Stomach (tissue), 9 donors: ENCODE data around the gene GATA2. TPM values are rescaled to one million over a fixed set of nuclear protein-coding genes. Genes with fewer than 3 reads are reported as not detected.

Experiments
- DNase-seq, 2 donors: peaks; one replicate each; pipeline versions ENCODE4 v3.0.0 to v3.0.0-alpha.2; 2013 to 2019
- H3K27ac ChIP-seq, 5 donors: fragments of 200-600 bp in 4 of 5; sonication (generic) in 4 of 5; one replicate each; pipeline ENCODE4 v1.5.1; 2013 to 2019; ENCODE audit warnings: mild to moderate bottlenecking in 1 of 5, moderate library complexity in 1 of 5
- H3K27me3 ChIP-seq, 3 donors: fragments of 200-600 bp; sonication (generic); one replicate each; pipeline ENCODE4 v1.5.1; 2017 to 2019; ENCODE audit warnings: mixed run types in 1 of 3
- H3K36me3 ChIP-seq, 4 donors: fragments of 200-600 bp; sonication (generic); 1 replicate in 3 of 4; 2 replicates in 1 of 4; pipeline ENCODE4 v1.5.1; 2016 to 2019
- H3K4me1 ChIP-seq, 4 donors: fragments of 200-600 bp; sonication (generic); one replicate each; pipeline ENCODE4 v1.5.1; 2016 to 2019
- H3K4me3 ChIP-seq, 4 donors: fragments of 200-600 bp; sonication (generic) in 3 of 4; one replicate each; pipeline ENCODE4 v1.5.1; 2016 to 2019; ENCODE audit warnings: mild to moderate bottlenecking in 1 of 4
- H3K9me3 ChIP-seq, 4 donors: fragments of 200-600 bp; sonication (generic); one replicate each; pipeline ENCODE4 v1.5.1; 2016 to 2019
- CTCF ChIP-seq, 7 experiments: fragments of 450-650 bp in 4 of 7; fragments of 200-600 bp in 3 of 7; sonication (generic) in 3 of 7; IDR thresholded peaks; one replicate each; pipeline ENCODE4 v1.5.1; 2016 to 2019; ENCODE audit warnings: antibody characterized with exemption in 7 of 7, control low read depth in 2 of 7, mild to moderate bottlenecking in 1 of 7
- EP300 ChIP-seq: sonication (generic); formaldehyde crosslinking; IDR thresholded peaks from one replicate; pipeline ENCODE4 v1.6.1; 2017; ENCODE audit warnings: antibody characterized with exemption
- POLR2A ChIP-seq, 4 donors: fragments of 450-650 bp; IDR thresholded peaks; one replicate each; pipeline ENCODE4 v1.6.1; 2016; ENCODE audit warnings: antibody characterized with exemption in 4 of 4, control low read depth in 2 of 4, mild to moderate bottlenecking in 1 of 4, moderate library complexity in 1 of 4
- POLR2AphosphoS5 ChIP-seq, 3 donors: sonication (generic); formaldehyde crosslinking; IDR thresholded peaks; one replicate each; pipeline ENCODE4 v1.6.1; 2016; ENCODE audit warnings: antibody characterized with exemption in 3 of 3
- WGBS, 5 donors: extraction: QIAGEN DNeasy Blood & Tissue Kit in 3 of 5; methylation state at CpG; one replicate each; pipeline versions ENCODE4 v1.1.5 to v1.1.7; 2013 to 2018; 5-methylcytosine and 5-hydroxymethylcytosine counted together
- intact Hi-C: fragments of 100-400 bp; cut with DNase I; formaldehyde crosslinking; loops from one replicate; pipeline ENCODE4 v1.15.1; 2023; ENCODE audit warnings: low total_unique reads
- polyA plus RNA-seq, 3 donors: library from polyadenylated mRNA; stranded (reverse); fragments of 200-250 nt; gene quantifications; one replicate each; pipeline ENCODE4 v1.2.3, GENCODE V29; 2013
- total RNA-seq, 5 donors: library from RNA; depleted of rRNA; stranded (reverse); fragments of >200 nt; gene quantifications; one replicate each; pipeline versions ENCODE4 v1.1.0 to v1.2.3, GENCODE V29; 2014 to 2016
- donor health status: healthy with polysubstance abuse.
- donor health status: Bipolar disorder and iron deficiency.
- donor health status: healthy.

The GATA2 gene
- total and polyA plus RNA-seq, 8 donors, result 2.3 to 9.1 (median 3.4) TPM

GRCh38 chr3:128470134-128470899 lies 22.7 kb downstream of the GATA2 start:
- TF ChIP-seq POLR2A (IDR thresholded peaks at IDR 0.05) (no peak), CTCF (IDR thresholded peaks at IDR 0.05) (no peak), EP300 (no peak), POLR2AphosphoS5 (IDR thresholded peaks at IDR 0.05) (no peak)
- Histone ChIP-seq H3K36me3 (no peaks in the 10 kb centered on the region), H3K27ac (no peak overlapping the region), H3K9me3 (no peaks in the 10 kb centered on the region), H3K27me3 (peaks cover 0 to 88% (median 13%) of the 10 kb centered on the region in 3 donors), H3K4me3 (no peak overlapping the region), H3K4me1 (no peaks in the 10 kb centered on the region)
- intact Hi-C loops, result no loop called here
- 64 to 80% (median 73%) methylated on average over 9 to 13 of the region's 13 CpGs for WGBS, 5 donors
- DNase-seq, result no peak

GRCh38 chr3:128469556-128469955 lies 23.4 kb downstream of the GATA2 start:
- WGBS, 5 donors, result 70 to 80% (median 72%) methylated on average over 1 to 6 of the region's 6 CpGs

GRCh38 chr3:128468791-128469527 lies 24.0 kb downstream of the GATA2 start:
- 79 to 91% (median 89%) methylated on average over 4 to 10 of the region's 10 CpGs for WGBS, 5 donors
- intact Hi-C loops, result no loop called here
- Histone ChIP-seq H3K4me1 (no peaks in the 10 kb centered on the region), H3K27me3 (peaks cover 0 to 78% (median 13%) of the 10 kb centered on the region in 3 donors), H3K36me3 (no peaks in the 10 kb centered on the region), H3K4me3 (no peak overlapping the region), H3K9me3 (no peaks in the 10 kb centered on the region), H3K27ac (no peak overlapping the region)
- no peak for TF ChIP-seq CTCF (IDR thresholded peaks at IDR 0.05)
- TF ChIP-seq POLR2AphosphoS5 (IDR thresholded peaks at IDR 0.05), result no peak
- no peak for TF ChIP-seq EP300
- no peak for TF ChIP-seq POLR2A (IDR thresholded peaks at IDR 0.05)
- DNase-seq, result no peak

More at GRCh38 chr3:128469556-128469955, 23.4 kb downstream of the GATA2 start:
- no peaks in the 10 kb centered on the region for H3K9me3 ChIP-seq
- no peaks in the 10 kb centered on the region for H3K4me1 ChIP-seq
- H3K4me3 ChIP-seq, result no peak overlapping the region
- H3K27ac ChIP-seq, result no peak overlapping the region
- H3K36me3 ChIP-seq, result no peaks in the 10 kb centered on the region
- H3K27me3 ChIP-seq, result peaks cover 0 to 83% (median 13%) of the 10 kb centered on the region in 3 donors
- DNase-seq, result no peak
- no peak for TF ChIP-seq EP300
- no peak for TF ChIP-seq POLR2AphosphoS5 (IDR thresholded peaks at IDR 0.05)
- TF ChIP-seq POLR2A (IDR thresholded peaks at IDR 0.05), result no peak
- no peak for TF ChIP-seq CTCF (IDR thresholded peaks at IDR 0.05)
- intact Hi-C loops, result no loop called here

- 69 to 83% (median 75%) methylated on average over 16 to 17 of the region's 17 CpGs for WGBS, 5 donors
- H3K4me3 ChIP-seq, result no peak overlapping the region
- H3K36me3 ChIP-seq, result no peaks in the 10 kb centered on the region
- TF ChIP-seq CTCF (IDR thresholded peaks at IDR 0.05) (no peak), POLR2A (IDR thresholded peaks at IDR 0.05) (no peak), EP300 (no peak), POLR2AphosphoS5 (IDR thresholded peaks at IDR 0.05) (no peak)
- peaks cover 0 to 73% (median 8%) of the 10 kb centered on the region in 3 donors for H3K27me3 ChIP-seq
- no peaks in the 10 kb centered on the region for H3K4me1 ChIP-seq
- no peak for DNase-seq
- H3K27ac ChIP-seq, result no peak overlapping the region
- H3K9me3 ChIP-seq, result no peaks in the 10 kb centered on the region
- intact Hi-C loops, result no loop called here
Observed at GRCh38 chr3:128468285-128468790, 24.7 kb downstream of the GATA2 start.
